GM18858 (cell line): ENCODE measurements around the gene CNGA3.

ENCODE experiments used
- ATAC-seq: cut with Tn5 transposase; IDR thresholded peaks from one replicate; pipeline ENCODE4 v1.9.1; 2021; ENCODE audit not compliant: unreplicated experiment

The CNGA3 gene

GRCh38 chr2:98327776-98328175 lies 18.5 kb upstream of the CNGA3 start:
- no peak for ATAC-seq

DNA sequence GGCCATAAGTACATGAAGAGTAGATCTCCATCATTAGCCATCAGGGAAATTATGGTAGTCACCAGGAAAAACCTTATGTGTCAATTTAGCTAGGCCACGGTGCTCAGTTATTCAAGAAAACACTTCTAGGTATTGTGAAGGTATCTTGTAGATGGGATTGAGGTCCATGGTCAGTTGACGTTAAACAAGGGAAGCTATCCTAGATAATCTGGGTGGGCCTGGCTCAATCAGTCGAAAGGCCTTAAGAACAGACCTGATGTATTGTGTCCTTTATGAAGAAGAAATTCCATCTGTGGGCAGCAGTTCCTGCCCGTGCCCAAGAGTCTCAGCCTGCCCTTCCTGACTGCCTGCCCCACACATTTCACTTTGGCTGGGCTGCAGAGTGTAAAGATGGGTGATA lies 16.7 kb upstream of the CNGA3 start:
- no peak for ATAC-seq

DNA sequence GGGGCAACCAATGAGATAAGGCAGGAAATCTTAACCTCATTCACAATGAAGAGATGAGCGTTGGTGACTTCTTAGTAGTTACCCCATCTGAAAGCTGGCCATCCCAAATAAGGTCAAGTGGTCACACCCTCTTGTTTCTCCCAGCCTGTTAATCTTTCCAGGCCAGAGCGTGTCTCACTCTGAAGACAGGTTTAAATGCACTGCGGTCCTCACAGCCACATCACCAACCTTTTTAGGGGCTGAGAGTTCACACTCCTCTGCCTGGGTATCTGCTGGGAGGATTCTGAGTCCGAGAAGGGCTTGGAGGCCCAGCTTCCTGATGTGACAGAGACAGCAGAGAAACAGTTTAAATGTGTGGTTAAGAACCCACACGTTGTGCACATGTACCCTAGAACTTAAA lies 13.3 kb upstream of the CNGA3 start:
- ATAC-seq, result no peak

GRCh38 chr2:98333922-98334321 lies 12.3 kb upstream of the CNGA3 start:
- ATAC-seq, result no peak

DNA sequence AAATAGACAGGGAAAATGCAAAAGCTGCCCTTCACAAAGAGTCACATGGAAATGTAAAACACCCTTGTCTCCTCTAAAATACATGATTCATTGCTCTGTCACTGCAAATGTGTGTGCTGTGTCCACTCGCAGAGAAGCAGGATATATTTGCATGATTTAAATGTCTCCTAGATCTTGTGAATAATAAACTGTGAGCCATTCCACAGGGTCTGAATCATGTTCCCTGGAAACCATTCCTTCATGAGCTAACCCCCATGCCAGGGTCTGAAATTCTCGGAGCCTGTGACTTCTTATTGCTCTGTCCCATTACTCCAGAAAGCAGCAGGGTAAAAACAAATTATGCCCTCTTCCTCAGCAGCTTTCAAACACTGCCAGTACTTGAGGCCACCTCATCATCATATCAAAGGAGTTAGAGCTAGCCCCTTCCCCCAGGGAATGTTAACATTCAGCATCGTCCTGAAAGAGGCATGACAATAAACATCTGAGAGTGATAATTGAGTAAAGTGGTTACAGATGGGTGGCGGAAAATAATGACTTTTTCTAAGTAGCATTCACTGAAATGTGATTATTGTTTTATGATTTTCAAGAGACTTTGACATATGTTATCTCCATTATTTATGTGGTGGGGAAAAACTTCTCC lies 11.7 kb upstream of the CNGA3 start:
- ATAC-seq, result no peak

GRCh38 chr2:98335271-98335670 lies 11.0 kb upstream of the CNGA3 start:
- no peak for ATAC-seq

DNA sequence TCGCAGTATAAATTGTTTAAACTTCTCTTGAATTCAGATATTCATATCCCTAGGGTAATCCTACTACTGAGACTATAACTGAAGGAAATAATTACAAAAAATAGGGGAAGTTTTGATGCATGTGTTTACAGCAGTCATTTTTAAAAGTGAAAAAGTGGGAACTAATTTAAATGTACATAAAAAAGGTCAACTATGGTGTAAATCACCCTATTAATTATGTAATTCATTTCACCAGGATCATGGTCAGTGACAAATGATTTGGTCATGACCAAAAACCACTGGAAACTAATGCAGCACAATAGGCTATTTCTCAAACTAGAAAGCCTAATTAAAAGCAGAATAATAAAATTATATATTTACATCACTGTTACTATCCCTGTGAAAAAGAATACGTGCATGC lies 5.0 kb upstream of the CNGA3 start:
- ATAC-seq, result no peak

DNA sequence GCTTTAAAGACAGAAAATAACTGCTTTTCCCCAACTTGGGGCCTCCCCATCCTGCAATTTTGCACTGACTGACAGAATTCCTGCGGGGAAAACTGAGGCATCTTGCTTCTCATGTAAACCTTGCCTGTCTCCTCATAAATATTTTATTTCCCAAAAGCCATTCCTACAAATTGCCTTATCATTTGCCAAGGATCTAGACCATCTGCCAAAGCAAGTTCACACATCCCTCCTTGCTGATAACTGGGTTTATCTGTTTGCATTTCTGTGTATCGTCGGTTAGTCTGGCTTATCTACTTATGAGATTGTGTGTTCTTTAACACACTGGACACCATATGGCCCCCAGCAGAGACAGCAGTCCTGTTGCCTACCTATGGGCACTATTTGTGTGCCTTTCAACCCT lies 3.0 kb upstream of the CNGA3 start:
- ATAC-seq, result no peak

- ATAC-seq, result no peak
These were observed 1.2 kb downstream of the CNGA3 start for GRCh38 chr2:98347298-98348065.

GRCh38 chr2:98348066-98348561 lies 1.9 kb downstream of the CNGA3 start:
- ATAC-seq, result no peak

DNA sequence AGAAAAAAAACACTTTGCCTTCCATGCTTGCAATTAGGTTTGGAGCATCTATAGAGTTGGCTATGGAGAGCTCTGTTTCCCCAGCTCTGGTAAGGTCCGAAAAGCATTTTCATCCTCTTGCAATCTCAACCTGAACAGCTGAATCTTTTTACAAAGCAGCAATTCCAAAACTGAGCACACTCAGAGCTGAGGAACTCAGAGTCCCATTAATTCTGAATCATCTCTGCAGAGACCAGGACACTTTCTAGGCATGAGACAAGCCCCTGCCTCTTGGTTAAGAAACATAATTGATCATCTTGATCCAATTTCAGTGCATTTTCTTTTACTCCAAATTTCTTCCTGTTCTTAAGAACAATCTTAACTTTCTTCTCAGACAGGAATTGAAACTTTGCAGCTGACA lies 4.2 kb downstream of the CNGA3 start:
- no peak for ATAC-seq

- no peak for ATAC-seq
These were observed 9.6 kb downstream of the CNGA3 start for GRCh38 chr2:98355881-98356280.

DNA sequence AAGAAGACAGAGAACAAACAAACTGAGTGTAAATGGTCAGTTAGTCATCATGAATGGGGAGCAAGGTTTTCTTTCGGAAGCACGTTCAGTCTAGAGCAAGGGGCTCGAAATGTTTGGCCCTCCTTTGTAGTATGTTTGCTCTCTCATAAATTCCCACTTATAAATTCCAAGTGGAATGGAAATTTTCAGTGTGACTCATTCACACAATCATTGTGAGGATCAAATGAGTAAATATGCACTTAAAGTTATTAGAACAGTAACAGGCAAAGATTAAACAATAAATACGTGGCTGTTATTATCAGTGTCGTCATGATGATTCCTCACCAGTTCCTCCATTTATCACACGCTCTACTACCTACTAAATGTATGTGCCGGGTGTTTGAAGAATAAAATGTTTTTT lies 10.5 kb downstream of the CNGA3 start:
- ATAC-seq, result no peak

- ATAC-seq, result no peak
These were observed 11.6 kb downstream of the CNGA3 start for GRCh38 chr2:98357849-98358248.

DNA sequence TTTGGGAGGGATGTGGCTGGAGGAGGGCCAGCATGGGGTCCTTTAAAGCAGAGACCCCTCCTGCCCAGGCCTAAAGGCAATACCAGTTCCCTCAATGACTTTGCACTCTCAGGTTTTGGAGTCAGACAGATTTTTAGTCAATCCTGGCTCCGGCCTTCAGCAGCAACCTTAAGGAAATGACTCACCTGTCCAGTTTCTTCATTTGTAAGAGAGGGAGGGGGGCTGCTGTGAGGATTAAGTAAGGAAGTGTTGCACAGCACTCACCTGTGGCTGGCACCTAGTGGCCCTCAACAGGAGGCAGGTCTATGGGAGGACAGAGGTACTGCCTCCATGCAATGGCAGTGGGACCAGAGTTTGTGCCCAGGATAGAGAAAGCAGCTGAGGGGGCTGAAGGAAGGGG lies 13.7 kb downstream of the CNGA3 start:
- no peak for ATAC-seq

- no peak for ATAC-seq
These were observed 21.5 kb downstream of the CNGA3 start for GRCh38 chr2:98367721-98368120.

GRCh38 chr2:98369710-98370239 lies 23.5 kb downstream of the CNGA3 start:
- no peak for ATAC-seq

DNA sequence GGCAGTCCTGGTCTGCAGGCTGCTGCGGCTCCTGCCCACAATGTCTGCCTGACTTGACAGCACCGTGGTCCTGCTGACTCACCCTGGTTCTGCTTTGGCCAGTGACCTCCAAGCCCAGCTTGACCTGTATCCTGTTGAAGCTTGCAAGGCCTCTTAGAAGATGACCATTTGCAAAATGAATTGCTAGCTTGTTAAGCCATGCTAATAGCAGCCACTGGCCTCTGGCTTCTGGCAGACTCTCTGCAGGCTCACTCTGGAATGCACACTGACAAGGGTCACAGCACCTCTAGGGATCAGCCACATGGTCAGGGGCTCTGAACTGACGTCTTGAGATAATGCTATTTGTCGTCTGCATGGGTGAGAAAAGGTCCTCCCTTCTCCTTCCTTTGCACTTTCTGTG lies 25.9 kb downstream of the CNGA3 start:
- ATAC-seq, result no peak

DNA sequence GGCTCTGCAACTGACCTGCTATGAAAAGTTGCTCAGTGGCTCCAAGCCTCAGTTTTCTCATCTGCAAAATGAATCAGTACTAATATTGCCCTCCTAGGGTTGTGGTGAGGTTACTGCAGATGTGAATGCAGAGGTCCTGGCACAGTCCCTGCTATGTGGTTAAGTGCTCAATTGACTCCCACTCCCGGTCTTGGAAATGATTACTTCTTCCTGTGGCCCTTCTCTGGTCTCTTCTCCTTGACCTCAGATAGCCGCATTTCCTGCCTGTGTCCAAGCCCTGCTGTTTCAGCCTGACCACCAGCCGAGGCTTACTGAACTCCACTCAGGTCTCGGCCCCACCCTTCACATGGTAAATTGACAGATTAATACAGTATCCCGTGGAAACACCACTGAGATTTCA lies 26.3 kb downstream of the CNGA3 start:
- ATAC-seq, result no peak

- no peak for ATAC-seq
These were observed 28.0 kb downstream of the CNGA3 start for GRCh38 chr2:98374286-98374685.

DNA sequence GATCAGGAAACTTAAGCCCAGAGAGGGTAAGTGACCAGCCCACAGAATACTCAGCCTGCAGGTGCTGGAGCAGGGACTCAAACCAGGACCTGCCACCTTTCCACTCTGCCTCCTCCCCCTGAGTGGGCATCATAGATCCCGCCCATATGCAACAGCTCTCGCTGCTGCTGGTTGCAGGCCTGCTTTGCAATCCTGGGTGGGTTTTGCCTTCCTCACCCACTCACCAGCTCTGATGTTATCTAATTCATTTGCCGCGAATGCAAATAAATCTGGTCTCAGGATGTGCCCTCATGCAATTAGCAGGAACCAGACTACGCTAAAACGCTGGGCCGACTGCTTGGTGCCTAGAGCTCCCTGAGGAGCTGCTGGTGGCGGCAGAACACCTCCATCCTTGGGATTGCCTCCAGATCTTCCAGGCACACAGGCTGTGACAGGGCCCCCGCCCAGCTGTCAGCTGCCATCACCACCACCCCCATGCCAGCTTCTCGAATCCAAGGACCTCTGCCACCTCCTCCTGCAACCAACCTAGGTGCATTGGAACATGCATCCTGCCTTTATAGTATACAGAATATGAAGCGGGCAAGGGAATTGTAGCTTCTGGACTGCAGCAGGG lies 28.8 kb downstream of the CNGA3 start:
- no peak for ATAC-seq

DNA sequence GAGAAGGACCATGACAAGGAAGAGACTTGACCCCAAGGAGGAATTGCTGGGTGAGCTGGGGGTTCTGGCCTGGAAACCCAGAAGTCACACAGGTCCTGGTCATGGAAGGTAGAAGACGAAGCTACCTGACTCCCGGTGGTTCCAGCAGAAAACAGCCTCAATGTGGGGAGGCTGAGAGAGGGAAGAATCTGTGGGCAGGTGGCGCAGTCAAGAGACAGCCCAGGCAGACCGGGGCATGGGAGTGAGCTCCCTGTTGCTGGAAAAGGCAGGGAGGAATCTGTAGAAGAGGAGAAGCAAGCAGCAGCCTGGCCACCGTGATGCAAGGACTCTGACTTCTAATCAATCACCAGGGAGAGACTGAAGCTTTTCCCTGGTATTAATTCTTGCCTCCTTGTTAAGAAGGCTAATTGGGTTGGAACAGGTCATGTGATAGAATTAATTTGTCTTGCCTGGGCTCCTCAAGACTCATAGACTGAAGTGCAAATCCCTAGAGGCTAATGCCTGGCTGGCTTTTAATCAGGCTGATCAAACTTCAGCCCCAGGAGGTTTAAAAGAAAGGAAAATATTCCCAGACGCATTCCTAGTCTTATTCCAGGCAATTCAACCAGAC lies 30.1 kb downstream of the CNGA3 start:
- ATAC-seq, result no peak
